ENCODE results near the gene LBR.

DNA sequence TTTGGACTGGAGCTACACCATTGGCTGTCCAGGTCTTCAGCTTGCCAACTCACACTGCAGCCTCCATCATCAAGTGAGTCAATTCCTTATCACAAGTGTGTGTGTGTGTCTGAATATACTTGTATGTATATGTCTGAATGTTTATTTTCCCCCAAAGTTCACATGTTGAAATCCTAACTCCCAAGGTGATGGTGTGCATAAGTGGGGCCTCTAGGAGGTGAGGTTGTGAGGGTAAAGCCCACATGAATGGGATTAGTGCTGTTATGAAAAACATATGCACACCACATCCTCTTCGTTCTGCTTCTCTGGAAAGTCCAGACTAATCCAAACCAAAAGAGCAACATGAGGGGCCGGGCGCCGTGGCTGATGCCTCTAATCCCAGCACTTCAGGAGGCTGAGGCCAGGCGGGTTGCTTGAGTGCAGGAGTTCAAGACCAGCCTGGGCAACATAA, 48.7 kb upstream of the LBR start:
- TF ChIP-seq, protein P1, sequence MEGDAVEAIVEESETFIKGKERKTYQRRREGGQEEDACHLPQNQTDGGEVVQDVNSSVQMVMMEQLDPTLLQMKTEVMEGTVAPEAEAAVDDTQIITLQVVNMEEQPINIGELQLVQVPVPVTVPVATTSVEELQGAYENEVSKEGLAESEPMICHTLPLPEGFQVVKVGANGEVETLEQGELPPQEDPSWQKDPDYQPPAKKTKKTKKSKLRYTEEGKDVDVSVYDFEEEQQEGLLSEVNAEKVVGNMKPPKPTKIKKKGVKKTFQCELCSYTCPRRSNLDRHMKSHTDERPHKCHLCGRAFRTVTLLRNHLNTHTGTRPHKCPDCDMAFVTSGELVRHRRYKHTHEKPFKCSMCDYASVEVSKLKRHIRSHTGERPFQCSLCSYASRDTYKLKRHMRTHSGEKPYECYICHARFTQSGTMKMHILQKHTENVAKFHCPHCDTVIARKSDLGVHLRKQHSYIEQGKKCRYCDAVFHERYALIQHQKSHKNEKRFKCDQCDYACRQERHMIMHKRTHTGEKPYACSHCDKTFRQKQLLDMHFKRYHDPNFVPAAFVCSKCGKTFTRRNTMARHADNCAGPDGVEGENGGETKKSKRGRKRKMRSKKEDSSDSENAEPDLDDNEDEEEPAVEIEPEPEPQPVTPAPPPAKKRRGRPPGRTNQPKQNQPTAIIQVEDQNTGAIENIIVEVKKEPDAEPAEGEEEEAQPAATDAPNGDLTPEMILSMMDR (IDR thresholded peaks at IDR 0.05; ENCODE audit: low read depth, low read length, missing input control) = no peak
- no peak for TF ChIP-seq FOXA1 (IDR thresholded peaks at IDR 0.05)
- no peak for TF ChIP-seq GABPA (IDR thresholded peaks at IDR 0.05 in 1 of 2, conservative IDR thresholded peaks at IDR 0.05 in 1 of 2)
- TF ChIP-seq, protein P2, sequence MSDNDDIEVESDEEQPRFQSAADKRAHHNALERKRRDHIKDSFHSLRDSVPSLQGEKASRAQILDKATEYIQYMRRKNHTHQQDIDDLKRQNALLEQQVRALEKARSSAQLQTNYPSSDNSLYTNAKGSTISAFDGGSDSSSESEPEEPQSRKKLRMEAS (IDR thresholded peaks at IDR 0.05) = no peak
- no peak for TF ChIP-seq RXRA (IDR thresholded peaks at IDR 0.05)

Data from liver (tissue), 3 donors.